Uterus (tissue), 2 donors: ENCODE results near the gene THRSP.

ENCODE experiments used
- POLR2A ChIP-seq, 2 donors: fragments of 450-650 bp; IDR thresholded peaks; one replicate each; pipeline ENCODE4 v1.6.1; 2016; ENCODE audit warnings: antibody characterized with exemption in 2 of 2, mild to moderate bottlenecking in 1 of 2, moderate library complexity in 1 of 2
- TF ChIP-seq, protein P1 (sequence below), 4 experiments: fragments of 200-600 bp in 2 of 4; fragments of 450-650 bp in 2 of 4; sonication (generic) in 2 of 4; IDR thresholded peaks; one replicate each; pipeline ENCODE4 v1.5.1; 2016 to 2019; ENCODE audit warnings: antibody characterized with exemption in 4 of 4, mild to moderate bottlenecking in 2 of 4, moderate library complexity in 1 of 4

DNA sequence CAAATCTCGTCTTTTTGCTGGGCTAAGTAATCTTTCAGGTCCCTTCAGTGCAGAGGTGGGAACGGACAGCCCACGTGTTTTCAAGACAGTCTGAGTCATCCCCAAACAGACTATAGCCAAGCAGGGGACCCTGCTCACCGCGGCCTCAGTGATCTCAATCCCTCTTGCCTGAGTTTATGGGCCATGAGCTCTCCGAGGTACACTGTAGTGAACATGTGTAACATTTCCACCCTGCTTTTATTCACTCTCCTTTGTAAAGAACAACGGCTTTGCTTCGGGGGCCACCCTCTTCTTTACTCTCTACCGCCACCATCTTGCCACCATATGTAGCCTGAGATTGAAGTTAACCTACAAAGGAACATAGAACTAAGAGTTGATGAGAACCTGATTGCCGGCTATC, 29.0 kb upstream of the THRSP start:
- TF ChIP-seq, protein P1, sequence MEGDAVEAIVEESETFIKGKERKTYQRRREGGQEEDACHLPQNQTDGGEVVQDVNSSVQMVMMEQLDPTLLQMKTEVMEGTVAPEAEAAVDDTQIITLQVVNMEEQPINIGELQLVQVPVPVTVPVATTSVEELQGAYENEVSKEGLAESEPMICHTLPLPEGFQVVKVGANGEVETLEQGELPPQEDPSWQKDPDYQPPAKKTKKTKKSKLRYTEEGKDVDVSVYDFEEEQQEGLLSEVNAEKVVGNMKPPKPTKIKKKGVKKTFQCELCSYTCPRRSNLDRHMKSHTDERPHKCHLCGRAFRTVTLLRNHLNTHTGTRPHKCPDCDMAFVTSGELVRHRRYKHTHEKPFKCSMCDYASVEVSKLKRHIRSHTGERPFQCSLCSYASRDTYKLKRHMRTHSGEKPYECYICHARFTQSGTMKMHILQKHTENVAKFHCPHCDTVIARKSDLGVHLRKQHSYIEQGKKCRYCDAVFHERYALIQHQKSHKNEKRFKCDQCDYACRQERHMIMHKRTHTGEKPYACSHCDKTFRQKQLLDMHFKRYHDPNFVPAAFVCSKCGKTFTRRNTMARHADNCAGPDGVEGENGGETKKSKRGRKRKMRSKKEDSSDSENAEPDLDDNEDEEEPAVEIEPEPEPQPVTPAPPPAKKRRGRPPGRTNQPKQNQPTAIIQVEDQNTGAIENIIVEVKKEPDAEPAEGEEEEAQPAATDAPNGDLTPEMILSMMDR (IDR thresholded peaks at IDR 0.05), result no peak
- TF ChIP-seq POLR2A (IDR thresholded peaks at IDR 0.05), result no peak
